Karpas-422 (cell line): Measurements from ENCODE around the gene YRDC. TPM values are rescaled to one million over a fixed set of nuclear protein-coding genes. Genes with fewer than 3 reads are reported as not detected.
A peak's percentile ranks its signal among the peaks of the same experiment; 100 is the strongest.

ENCODE experiments used
- DNase-seq: peaks from one replicate; pipeline ENCODE4 v3.0.0-alpha.2; 2015
- H2AFZ ChIP-seq: fragments of 200-600 bp; sonication (generic); 2 replicates; pipeline ENCODE4 v1.6.1; 2014; ENCODE audit warnings: antibody characterized with exemption, low read length, mixed read lengths
- H3K27ac ChIP-seq: fragments of 200-600 bp; sonication (generic); 2 replicates; pipeline ENCODE4 v1.5.1; 2014; ENCODE audit warnings: mild to moderate bottlenecking, low read length, moderate library complexity
- H3K27me3 ChIP-seq: fragments of 200-600 bp; sonication (generic); 2 replicates; pipeline ENCODE4 v1.6.1; 2014; ENCODE audit warnings: low read length, mixed read lengths
- H3K36me3 ChIP-seq: fragments of 200-600 bp; sonication (generic); 2 replicates; pipeline ENCODE4 v1.6.1; 2014; ENCODE audit warnings: low read length, mixed read lengths; ENCODE audit not compliant: insufficient read depth
- H3K4me1 ChIP-seq: fragments of 200-600 bp; sonication (generic); 2 replicates; pipeline ENCODE4 v1.6.1; 2014; ENCODE audit warnings: mild to moderate bottlenecking, low read length, mixed read lengths
- H3K4me2 ChIP-seq: fragments of 200-600 bp; sonication (generic); 2 replicates; pipeline ENCODE4 v1.6.1; 2014; ENCODE audit warnings: low read length, low read depth, mild to moderate bottlenecking; ENCODE audit not compliant: poor library complexity, severe bottlenecking
- H3K4me3 ChIP-seq: fragments of 200-600 bp; sonication (generic); 2 replicates; pipeline ENCODE4 v1.5.1; 2014; ENCODE audit warnings: mild to moderate bottlenecking, antibody characterized with exemption, low read length, mixed read lengths
- H3K79me2 ChIP-seq: fragments of 200-600 bp; sonication (generic); 2 replicates; pipeline ENCODE4 v1.6.1; 2014; ENCODE audit warnings: mild to moderate bottlenecking, low read length, mixed read lengths
- H3K9ac ChIP-seq: fragments of 200-600 bp; sonication (generic); 2 replicates; pipeline ENCODE4 v1.6.0; 2014; ENCODE audit warnings: low read length
- H3K9me2 ChIP-seq: fragments of 200-600 bp; sonication (generic), shearing (Covaris generic); replicated peaks from 2 replicates; pipeline ENCODE4 v1.6.0; 2014; ENCODE audit warnings: mild to moderate bottlenecking, low read length, moderate library complexity; ENCODE audit not compliant: insufficient read depth
- H3K9me3 ChIP-seq: fragments of 300-700, 200-600 bp; sonication (generic); 2 replicates; pipeline ENCODE4 v1.6.1; 2014; ENCODE audit warnings: low read length, mixed read lengths
- H4K20me1 ChIP-seq: fragments of 200-600 bp; sonication (generic); 2 replicates; pipeline ENCODE4 v1.6.1; 2014; ENCODE audit warnings: mild to moderate bottlenecking, antibody characterized with exemption, low read length, low read depth; ENCODE audit not compliant: insufficient read depth
- total RNA-seq: library from RNA; depleted of rRNA; stranded (reverse); fragments of >200 nt; shearing (Covaris generic); gene quantifications from 2 replicates; pipeline ENCODE4 v1.2.3, GENCODE V29; 2014; ENCODE audit warnings: low replicate concordance

The YRDC gene
- total RNA-seq, 1 experiment from 2014 or later = 21.8 TPM

DNA sequence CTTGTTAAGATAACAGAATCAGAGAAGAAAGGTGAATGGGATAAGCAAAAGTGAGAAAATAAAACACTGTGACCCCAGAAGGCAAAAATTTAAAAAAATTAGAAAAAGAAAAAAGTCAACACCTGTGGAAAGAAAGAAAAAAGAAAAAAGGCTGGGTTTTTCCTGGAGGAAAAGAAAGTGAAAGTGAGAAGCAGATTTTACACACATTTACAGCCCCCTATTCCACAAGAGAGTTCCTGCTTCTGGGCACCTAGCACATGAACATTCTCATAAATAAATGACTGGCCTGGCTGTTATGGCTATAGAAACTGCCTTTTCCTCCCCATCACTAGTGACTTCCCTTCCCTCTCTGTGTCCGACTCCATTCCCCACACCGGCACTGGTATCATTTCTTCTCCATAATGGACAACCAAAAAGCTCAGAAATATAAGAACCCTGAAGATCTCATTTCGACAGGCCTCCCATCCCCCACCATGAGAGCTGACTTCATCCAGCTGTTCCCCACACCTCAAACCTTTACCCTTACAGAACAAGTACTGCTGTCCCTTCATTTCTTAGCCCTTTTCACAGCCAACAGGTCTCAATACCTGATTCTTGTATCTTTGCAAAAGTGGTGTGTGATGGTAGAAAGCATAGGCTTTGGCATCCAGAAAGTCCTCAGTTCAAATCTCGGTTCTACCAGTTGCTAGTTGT is 38.8 kb upstream of the YRDC start:
- Histone ChIP-seq H3K27me3 (no peaks in the 10 kb centered on the region), H3K27ac (no peak overlapping the region), H3K4me2 (peak overlapping the region; percentile 13), H3K79me2 (peaks cover 98% of the 10 kb centered on the region), H3K9me2 (no peaks in the 10 kb centered on the region), H2AFZ (no peak overlapping the region), H3K4me1 (peaks cover 38% of the 10 kb centered on the region), H3K9me3 (no peaks in the 10 kb centered on the region), H3K9ac (peak overlapping the region; percentile 38), H4K20me1 (0 out of 2 replicates have a peak, but pooled peaks cover 3% of the 10 kb centered on the region), H3K36me3 (peaks cover 17% of the 10 kb centered on the region; the same call in 1 of the 2 replicates), H3K4me3 (no peak overlapping the region)
- no peak for DNase-seq

DNA sequence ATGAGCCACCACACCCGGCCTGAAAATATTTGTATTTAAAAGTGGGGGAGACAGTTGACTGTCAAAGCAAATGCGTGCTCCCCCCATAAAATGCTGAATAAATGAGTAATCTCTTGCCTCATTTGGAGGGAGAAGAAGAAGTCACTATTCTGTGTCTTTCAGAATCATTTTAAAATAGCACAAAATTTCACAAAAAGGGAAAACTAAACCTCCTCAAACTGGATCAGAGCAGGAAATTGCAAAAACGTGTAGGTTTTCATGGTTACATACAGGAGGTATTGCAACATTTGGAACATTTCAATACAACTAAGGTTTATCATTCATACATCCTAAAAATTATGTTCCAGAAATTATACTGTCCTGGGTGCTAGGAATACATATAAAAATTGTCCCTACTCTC is 37.8 kb upstream of the YRDC start:
- Histone ChIP-seq H3K9me3 (no peaks in the 10 kb centered on the region), H3K79me2 (peaks cover 97% of the 10 kb centered on the region), H2AFZ (no peak overlapping the region), H4K20me1 (no peaks in the 10 kb centered on the region), H3K4me3 (no peak overlapping the region), H3K36me3 (peaks cover 11% of the 10 kb centered on the region; the same call in 1 of the 2 replicates), H3K4me2 (no peak overlapping the region), H3K9ac (no peak overlapping the region), H3K9me2 (no peaks in the 10 kb centered on the region), H3K27me3 (no peaks in the 10 kb centered on the region), H3K27ac (no peak overlapping the region), H3K4me1 (peaks cover 31% of the 10 kb centered on the region)
- no peak for DNase-seq

DNA sequence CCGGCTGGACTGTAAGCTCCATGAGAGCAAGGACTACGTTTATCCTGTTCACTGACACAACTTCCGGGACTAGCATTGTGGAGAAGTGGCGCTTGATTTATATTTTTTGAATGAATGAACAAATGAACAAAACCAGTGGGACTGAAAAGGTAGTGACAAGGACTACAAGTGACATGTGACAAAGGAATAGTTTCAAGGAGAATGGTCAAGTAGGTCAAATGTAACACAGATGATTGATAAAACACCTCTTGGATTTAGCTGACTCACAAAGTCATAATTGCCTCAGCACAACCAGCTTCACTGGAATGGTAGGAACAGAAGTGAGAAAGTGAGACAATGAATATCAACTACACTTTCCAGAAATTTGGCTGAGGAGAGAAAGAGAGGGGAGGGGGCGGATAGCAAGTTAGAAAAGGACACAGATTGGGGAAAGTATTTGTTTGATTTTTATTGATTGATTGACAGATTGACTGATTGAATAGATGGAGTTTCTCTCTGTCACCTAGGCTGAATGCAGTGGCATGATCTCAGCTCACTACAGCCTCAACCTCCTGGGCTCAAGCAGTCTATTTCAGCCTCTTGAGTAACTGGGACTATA is 37.1 kb upstream of the YRDC start:
- H3K79me2 ChIP-seq = peaks cover 96% of the 10 kb centered on the region
- H4K20me1 ChIP-seq = no peaks in the 10 kb centered on the region
- no peaks in the 10 kb centered on the region for H3K9me3 ChIP-seq
- peaks cover 9% of the 10 kb centered on the region; the same call in 1 of the 2 replicates for H3K36me3 ChIP-seq
- no peak for DNase-seq
- peaks cover 31% of the 10 kb centered on the region for H3K4me1 ChIP-seq
- no peak overlapping the region for H3K27ac ChIP-seq
- no peaks in the 10 kb centered on the region for H3K9me2 ChIP-seq
- no peak overlapping the region for H2AFZ ChIP-seq
- no peaks in the 10 kb centered on the region for H3K27me3 ChIP-seq
- no peak overlapping the region for H3K9ac ChIP-seq
- H3K4me2 ChIP-seq = no peak overlapping the region
- H3K4me3 ChIP-seq = no peak overlapping the region

DNA sequence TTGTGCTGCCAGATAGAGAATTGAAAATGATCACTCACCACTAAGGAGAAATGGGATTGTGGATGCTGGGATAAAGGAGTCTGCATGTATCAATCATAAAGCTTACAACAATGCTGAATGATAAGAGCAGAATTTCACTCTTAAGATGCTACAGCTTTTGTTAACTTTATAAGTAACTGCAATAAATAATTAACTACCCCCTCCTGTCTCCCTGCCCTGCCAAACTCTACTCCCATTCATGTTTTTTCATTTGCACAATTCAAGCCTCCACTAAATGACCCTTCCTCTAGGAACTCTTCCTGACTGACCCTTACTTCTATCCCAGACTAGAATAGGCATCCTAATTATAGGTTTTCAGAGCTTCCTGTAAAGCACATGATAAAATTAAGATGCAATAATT is 36.5 kb upstream of the YRDC start:
- Histone ChIP-seq H3K4me2 (no peak overlapping the region), H3K27ac (no peak overlapping the region), H4K20me1 (no peaks in the 10 kb centered on the region), H3K36me3 (peaks cover 15% of the 10 kb centered on the region; the same call in 1 of the 2 replicates), H2AFZ (no peak overlapping the region), H3K4me3 (no peak overlapping the region), H3K4me1 (peaks cover 31% of the 10 kb centered on the region), H3K27me3 (no peaks in the 10 kb centered on the region), H3K79me2 (peaks cover 95% of the 10 kb centered on the region), H3K9me3 (no peaks in the 10 kb centered on the region), H3K9ac (no peak overlapping the region), H3K9me2 (no peaks in the 10 kb centered on the region)
- no peak for DNase-seq

DNA sequence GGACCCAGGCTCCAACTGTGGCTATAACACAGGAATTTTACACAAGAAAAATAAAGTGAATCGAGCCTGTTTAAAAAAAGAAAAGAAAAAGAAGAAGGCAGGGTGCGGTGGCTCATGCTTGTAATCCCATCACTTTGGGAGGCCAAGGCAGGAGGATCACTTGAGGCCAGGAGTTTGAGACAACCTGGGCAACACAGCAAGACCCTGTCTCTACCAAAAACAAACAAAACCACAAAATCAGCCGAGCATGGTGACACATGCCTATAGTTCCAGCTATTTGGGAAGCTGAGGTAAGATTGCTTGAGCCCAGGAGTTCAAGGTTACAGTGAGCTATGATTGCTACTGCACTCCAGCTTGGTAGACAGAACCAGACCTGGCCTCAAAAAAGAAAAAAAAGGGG is 33.6 kb upstream of the YRDC start:
- Histone ChIP-seq H3K27ac (no peak overlapping the region), H3K4me2 (no peak overlapping the region), H4K20me1 (no peaks in the 10 kb centered on the region), H3K9me2 (no peaks in the 10 kb centered on the region), H3K36me3 (peaks cover 26% of the 10 kb centered on the region), H3K9ac (no peak overlapping the region), H3K79me2 (peaks cover 71% of the 10 kb centered on the region), H2AFZ (no peak overlapping the region), H3K4me1 (peaks cover 23% of the 10 kb centered on the region), H3K27me3 (no peaks in the 10 kb centered on the region), H3K4me3 (no peak overlapping the region), H3K9me3 (no peaks in the 10 kb centered on the region)
- DNase-seq = no peak

DNA sequence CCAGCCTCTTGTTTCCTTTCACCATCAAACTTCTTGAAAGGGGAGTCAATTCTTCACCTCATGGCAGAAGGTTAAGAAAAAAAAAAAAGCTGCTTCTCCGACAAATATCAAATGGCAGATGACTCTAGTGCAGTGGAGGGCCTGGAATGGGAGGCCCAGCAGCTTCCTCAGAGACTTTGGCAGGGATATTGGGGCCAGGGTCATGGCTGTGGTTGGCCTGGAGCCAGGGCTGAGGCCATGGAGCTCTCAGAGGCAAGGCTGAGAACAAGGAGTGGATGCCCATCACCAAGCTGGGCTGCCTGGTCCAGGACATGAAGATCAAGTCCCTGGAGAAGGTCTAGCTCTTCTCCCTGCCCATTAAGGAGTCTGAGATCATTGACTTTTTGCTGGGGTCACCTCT is 32.7 kb upstream of the YRDC start:
- Histone ChIP-seq H3K9me3 (no peaks in the 10 kb centered on the region), H4K20me1 (no peaks in the 10 kb centered on the region), H3K79me2 (peaks cover 61% of the 10 kb centered on the region), H3K9ac (no peak overlapping the region), H3K4me2 (no peak overlapping the region), H3K27ac (no peak overlapping the region), H3K9me2 (no peaks in the 10 kb centered on the region), H3K4me1 (peaks cover 19% of the 10 kb centered on the region), H3K4me3 (no peak overlapping the region), H2AFZ (no peak overlapping the region), H3K36me3 (peaks cover 26% of the 10 kb centered on the region), H3K27me3 (no peaks in the 10 kb centered on the region)
- DNase-seq = no peak

DNA sequence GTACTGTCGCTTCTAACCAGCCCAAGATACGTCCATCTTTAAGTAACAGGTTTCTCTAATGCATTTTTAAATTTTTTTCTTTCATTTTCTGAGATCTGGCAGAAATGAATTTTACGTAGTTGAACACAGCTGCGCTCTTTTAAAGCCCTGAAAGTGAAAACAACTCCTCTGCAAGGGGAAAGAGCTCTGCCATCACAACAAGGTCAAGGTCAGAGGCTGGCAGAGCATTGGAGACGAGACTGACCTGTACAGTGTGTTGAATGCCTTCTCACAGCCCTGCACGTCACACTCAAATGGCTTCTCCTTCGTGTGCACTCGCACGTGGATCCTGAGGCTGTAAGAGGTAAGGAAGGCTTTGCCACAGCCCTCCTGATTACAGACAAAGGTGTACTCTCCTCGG is 31.7 kb upstream of the YRDC start:
- peaks cover 13% of the 10 kb centered on the region for H3K4me1 ChIP-seq
- H3K4me3 ChIP-seq = no peak overlapping the region
- H3K27ac ChIP-seq = no peak overlapping the region
- H3K27me3 ChIP-seq = no peaks in the 10 kb centered on the region
- no peaks in the 10 kb centered on the region for H3K9me3 ChIP-seq
- no peak overlapping the region for H3K4me2 ChIP-seq
- no peak for DNase-seq
- H3K79me2 ChIP-seq = peaks cover 52% of the 10 kb centered on the region
- H3K36me3 ChIP-seq = peaks cover 35% of the 10 kb centered on the region
- no peaks in the 10 kb centered on the region for H3K9me2 ChIP-seq
- no peak overlapping the region for H2AFZ ChIP-seq
- H4K20me1 ChIP-seq = no peaks in the 10 kb centered on the region
- no peak overlapping the region for H3K9ac ChIP-seq

DNA sequence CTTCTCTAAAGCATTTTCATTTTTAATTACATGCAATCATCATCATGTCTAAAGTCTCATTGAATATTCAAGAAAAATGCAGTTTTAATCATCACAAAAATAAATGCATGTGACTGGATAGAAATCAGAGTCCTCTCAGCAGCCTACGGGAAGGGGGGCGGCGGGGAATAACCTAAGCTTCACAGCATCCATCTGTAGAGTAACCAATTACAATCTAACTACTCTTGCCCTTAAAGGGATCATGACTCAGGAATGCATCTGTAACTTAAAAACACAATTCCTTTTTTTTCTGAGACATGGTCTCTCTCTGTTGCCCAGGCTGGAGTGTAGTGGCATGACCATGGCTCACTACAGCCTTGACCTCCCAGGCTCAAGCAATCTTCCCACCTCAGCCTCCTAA is 28.8 kb upstream of the YRDC start:
- Histone ChIP-seq H3K27ac (no peak overlapping the region), H3K79me2 (peaks cover 33% of the 10 kb centered on the region), H3K36me3 (peaks cover 51% of the 10 kb centered on the region), H3K9me2 (no peaks in the 10 kb centered on the region), H2AFZ (no peak overlapping the region), H3K9me3 (no peaks in the 10 kb centered on the region), H3K27me3 (no peaks in the 10 kb centered on the region), H4K20me1 (no peaks in the 10 kb centered on the region), H3K9ac (no peak overlapping the region), H3K4me3 (no peak overlapping the region), H3K4me1 (no peaks in the 10 kb centered on the region), H3K4me2 (no peak overlapping the region)
- DNase-seq = no peak
